Adrenal gland (tissue), 12 donors: ENCODE data around the gene NINL. TPM values are rescaled to one million over a fixed set of nuclear protein-coding genes. Genes with fewer than 3 reads are reported as not detected.

Source experiments
- DNase-seq, 7 donors: peaks; one replicate each; pipeline ENCODE4 v3.0.0-alpha.2; 2019 to 2020
- H3K27ac ChIP-seq, 5 donors: fragments of 200-600 bp; sonication (generic) in 4 of 5; 1 replicate in 3 of 5; 2 replicates in 2 of 5; pipeline versions ENCODE4 v1.5.1 to v1.8.0; 2016 to 2020; ENCODE audit warnings: mild to moderate bottlenecking in 1 of 5
- H3K27me3 ChIP-seq: fragments of 200-600 bp; 2 replicates; pipeline ENCODE4 v1.8.0; 2021
- H3K36me3 ChIP-seq, 2 donors: fragments of 200-600 bp; replicated peaks in 1 of 2; 1 replicate in 1 of 2; 2 replicates in 1 of 2; pipeline versions ENCODE4 v1.5.1 to v1.8.0; 2018 to 2022
- H3K4me1 ChIP-seq, 2 donors: fragments of 200-600 bp; replicated peaks in 1 of 2; 1 replicate in 1 of 2; 2 replicates in 1 of 2; pipeline versions ENCODE4 v1.5.1 to v1.8.0; 2018 to 2021
- H3K4me3 ChIP-seq, 4 donors: fragments of 200-600 bp; sonication (generic) in 3 of 4; one replicate each; pipeline ENCODE4 v1.5.1; 2016 to 2018
- H3K9me3 ChIP-seq, 3 donors: fragments of 200-600 bp; sonication (generic) in 1 of 3; replicated peaks in 1 of 3; 1 replicate in 2 of 3; 2 replicates in 1 of 3; pipeline versions ENCODE4 v1.5.1 to v1.8.0; 2016 to 2021
- CTCF ChIP-seq, 6 experiments: fragments of 450-650 bp in 4 of 6; fragments of 200-600 bp in 2 of 6; sonication (generic) in 1 of 6; IDR thresholded peaks; 1 replicate in 5 of 6; 2 replicates in 1 of 6; pipeline versions ENCODE4 v1.5.1 to v1.8.0; 2016 to 2021; ENCODE audit warnings: antibody characterized with exemption in 6 of 6, mild to moderate bottlenecking in 2 of 6, moderate library complexity in 1 of 6
- POLR2A ChIP-seq, 2 donors: fragments of 450-650 bp; IDR thresholded peaks; one replicate each; pipeline ENCODE4 v1.6.1; 2017; ENCODE audit warnings: antibody characterized with exemption in 2 of 2, mild to moderate bottlenecking in 2 of 2, moderate library complexity in 1 of 2
- WGBS, 4 donors: extraction: QIAGEN DNeasy Blood & Tissue Kit in 2 of 4; methylation state at CpG; one replicate each; pipeline versions ENCODE4 v1.1.5 to v1.1.7; 2013 to 2017; 5-methylcytosine and 5-hydroxymethylcytosine counted together
- intact Hi-C, 2 donors: fragments of 100-400 bp; cut with DNase I; formaldehyde crosslinking; loops; one replicate each; pipeline versions ENCODE4 v1.14.1 to v1.15.0; 2022 to 2023
- polyA plus RNA-seq, 3 donors: library from polyadenylated mRNA; stranded (reverse); fragments of 200-250 nt in 2 of 3; fragments of 350-450 nt in 1 of 3; fragmentation: Illumina TruSeq in 1 of 3; extraction: RNeasy Lipid Tissue Mini Kit (QIAGEN cat#74804) in 1 of 3; gene quantifications; one replicate each; pipeline ENCODE4 v1.2.3, GENCODE V29; 2013 to 2014
- total RNA-seq, 9 donors: library from RNA; depleted of rRNA in 4 of 9; stranded (reverse); fragments of >200 nt in 4 of 9; fragments of 120-200 nt in 1 of 9; fragmentation: NEBNext Ultra II Directional in 1 of 9; extraction: Animal tissue kit (Norgen Biotek cat#: 25700) in 1 of 9; gene quantifications; one replicate each; pipeline versions ENCODE4 v1.1.0 to v1.2.4, GENCODE V29; 2013 to 2023
- donor health status: healthy with polysubstance abuse.
- donor health status: Bipolar disorder and iron deficiency.
- donor health status: DM: yes; HTN: yes; CAD: no.
- donor health status: DM: no; HTN: no; CAD: no.
- donor health status: DM: no; HTN: no; CAD: no.
- donor health status: DM: yes; HTN: yes; CAD: no.

The NINL gene
- total and polyA plus RNA-seq, 12 donors, result 10.0 to 30.9 (median 15.4) TPM

GRCh38 chr20:25447671-25448070 lies 137.7 kb downstream of the NINL start:
- WGBS, 4 donors, result 87 to 100% (median 89%) methylated on average over 6 of the region's 6 CpGs
- Histone ChIP-seq H3K9me3 (no peaks in the 10 kb centered on the region), H3K4me1 (no peaks in the 10 kb centered on the region), H3K27ac (no peak overlapping the region), H3K27me3 (no peaks in the 10 kb centered on the region), H3K4me3 (no peak overlapping the region), H3K36me3 (no peaks in the 10 kb centered on the region)
- TF ChIP-seq CTCF (IDR thresholded peaks at IDR 0.05), result no peak
- no peak for TF ChIP-seq POLR2A (IDR thresholded peaks at IDR 0.05)
- intact Hi-C loops, result no loop called here
- DNase-seq, result no peak

GRCh38 chr20:25444556-25444955 lies 140.8 kb downstream of the NINL start:
- TF ChIP-seq POLR2A (IDR thresholded peaks at IDR 0.05), result no peak
- no peak for TF ChIP-seq CTCF (IDR thresholded peaks at IDR 0.05)
- intact Hi-C loops, result no loop called here
- WGBS, 4 donors, result 93 to 97% (median 96%) methylated on average over 4 of the region's 4 CpGs
- Histone ChIP-seq H3K36me3 (no peaks in the 10 kb centered on the region), H3K9me3 (no peaks in the 10 kb centered on the region), H3K4me1 (no peaks in the 10 kb centered on the region), H3K27ac (no peak overlapping the region), H3K4me3 (no peak overlapping the region), H3K27me3 (no peaks in the 10 kb centered on the region)
- DNase-seq, result no peak

- intact Hi-C loops, result no loop called here
- no peak for TF ChIP-seq POLR2A (IDR thresholded peaks at IDR 0.05)
- no peak for TF ChIP-seq CTCF (IDR thresholded peaks at IDR 0.05)
- Histone ChIP-seq H3K27me3 (no peaks in the 10 kb centered on the region), H3K36me3 (no peaks in the 10 kb centered on the region), H3K4me1 (no peaks in the 10 kb centered on the region), H3K9me3 (no peaks in the 10 kb centered on the region), H3K27ac (no peak overlapping the region), H3K4me3 (no peak overlapping the region)
- WGBS, 4 donors, result 78 to 88% (median 83%) methylated on average over 3 of the region's 3 CpGs
- DNase-seq, result no peak
Measured at GRCh38 chr20:25439328-25439727, 146.0 kb downstream of the NINL start.

- TF ChIP-seq CTCF (IDR thresholded peaks at IDR 0.05), result no peak
- no peak for TF ChIP-seq POLR2A (IDR thresholded peaks at IDR 0.05)
- 66 to 81% (median 70%) methylated on average over 4 of the region's 4 CpGs for WGBS, 4 donors
- Histone ChIP-seq H3K27ac (no peak overlapping the region), H3K4me3 (no peak overlapping the region), H3K9me3 (no peaks in the 10 kb centered on the region), H3K27me3 (no peaks in the 10 kb centered on the region), H3K4me1 (no peaks in the 10 kb centered on the region), H3K36me3 (no peaks in the 10 kb centered on the region)
- intact Hi-C loops, result no loop called here
- DNase-seq, result no peak
Measured at GRCh38 chr20:25437153-25437581, 148.2 kb downstream of the NINL start.
